ENCODE measurements around the gene HPGDS. TPM values are rescaled to one million over a fixed set of nuclear protein-coding genes. Genes with fewer than 3 reads are reported as not detected.
"Not testable (repeated sequence)": the region's sequence is repeated elsewhere in the genome, so short reads cannot be mapped to it uniquely, and the experiment has no call there.

The HPGDS gene
- polyA plus RNA-seq, 1 donor, result 5.0 TPM

- no peaks in the 10 kb centered on the region for H3K36me3 ChIP-seq (ENCODE audit: control insufficient read depth, insufficient read depth, low read length)
- H3K4me3 ChIP-seq (ENCODE audit: low read length), result no peak overlapping the region
- no peaks in the 10 kb centered on the region for H3K27me3 ChIP-seq (ENCODE audit: control insufficient read depth, insufficient read depth, low read length)
- WGBS (ENCODE audit: insufficient coverage, low lambda C conversion rate), result 71% methylated on average over 1 of the region's 2 CpGs
- H3K4me1 ChIP-seq (ENCODE audit: control insufficient read depth, insufficient read depth, low read length), result no peaks in the 10 kb centered on the region
- no peak overlapping the region for H3K27ac ChIP-seq (ENCODE audit: low read length)
- DNase-seq, result no peak
- H3K9me3 ChIP-seq (ENCODE audit: control insufficient read depth, low read depth, low read length), result no peaks in the 10 kb centered on the region
These were observed 3.3 kb upstream of the HPGDS start for GRCh38 chr4:94345969-94346368.

GRCh38 chr4:94345266-94345665 lies 2.6 kb upstream of the HPGDS start:
- Histone ChIP-seq H3K27me3 (ENCODE audit: control insufficient read depth, insufficient read depth, low read length) (no peaks in the 10 kb centered on the region), H3K4me1 (ENCODE audit: control insufficient read depth, insufficient read depth, low read length) (no peaks in the 10 kb centered on the region), H3K36me3 (ENCODE audit: control insufficient read depth, insufficient read depth, low read length) (no peaks in the 10 kb centered on the region), H3K27ac (ENCODE audit: low read length) (no peak overlapping the region), H3K9me3 (ENCODE audit: control insufficient read depth, low read depth, low read length) (no peaks in the 10 kb centered on the region), H3K4me3 (ENCODE audit: low read length) (no peak overlapping the region)
- no CpG with 5 or more reads among the region's 4 CpGs for WGBS (ENCODE audit: insufficient coverage, low lambda C conversion rate)
- DNase-seq, result no peak

- H3K27ac ChIP-seq (ENCODE audit: low read length), result no peak overlapping the region
- H3K4me3 ChIP-seq (ENCODE audit: low read length), result no peak overlapping the region
- no peaks in the 10 kb centered on the region for H3K36me3 ChIP-seq (ENCODE audit: control insufficient read depth, insufficient read depth, low read length)
- DNase-seq, result no peak
- no CpG with 5 or more reads among the region's 5 CpGs for WGBS (ENCODE audit: insufficient coverage, low lambda C conversion rate)
- H3K9me3 ChIP-seq (ENCODE audit: control insufficient read depth, low read depth, low read length), result no peaks in the 10 kb centered on the region
- H3K27me3 ChIP-seq (ENCODE audit: control insufficient read depth, insufficient read depth, low read length), result no peaks in the 10 kb centered on the region
- H3K4me1 ChIP-seq (ENCODE audit: control insufficient read depth, insufficient read depth, low read length), result no peaks in the 10 kb centered on the region
These were observed 1.8 kb upstream of the HPGDS start for GRCh38 chr4:94344457-94344856.

- Histone ChIP-seq H3K27ac (ENCODE audit: low read length) (no peak overlapping the region), H3K36me3 (ENCODE audit: control insufficient read depth, insufficient read depth, low read length) (no peaks in the 10 kb centered on the region), H3K27me3 (ENCODE audit: control insufficient read depth, insufficient read depth, low read length) (no peaks in the 10 kb centered on the region), H3K9me3 (ENCODE audit: control insufficient read depth, low read depth, low read length) (no peaks in the 10 kb centered on the region), H3K4me1 (ENCODE audit: control insufficient read depth, insufficient read depth, low read length) (no peaks in the 10 kb centered on the region), H3K4me3 (ENCODE audit: low read length) (no peak overlapping the region)
- 87% methylated on average over 3 of the region's 3 CpGs for WGBS (ENCODE audit: insufficient coverage, low lambda C conversion rate)
- no peak for DNase-seq
These were observed 910 bp downstream of the HPGDS start for GRCh38 chr4:94341481-94342370.

GRCh38 chr4:94339779-94340178 lies 2.9 kb downstream of the HPGDS start:
- H3K9me3 ChIP-seq (ENCODE audit: control insufficient read depth, low read depth, low read length), result no peaks in the 10 kb centered on the region
- no peaks in the 10 kb centered on the region for H3K36me3 ChIP-seq (ENCODE audit: control insufficient read depth, insufficient read depth, low read length)
- no peaks in the 10 kb centered on the region for H3K27me3 ChIP-seq (ENCODE audit: control insufficient read depth, insufficient read depth, low read length)
- no peaks in the 10 kb centered on the region for H3K4me1 ChIP-seq (ENCODE audit: control insufficient read depth, insufficient read depth, low read length)
- WGBS (ENCODE audit: insufficient coverage, low lambda C conversion rate), result no CpG with 5 or more reads among the region's 9 CpGs
- H3K27ac ChIP-seq (ENCODE audit: low read length), result no peak overlapping the region
- no peak overlapping the region for H3K4me3 ChIP-seq (ENCODE audit: low read length)
- DNase-seq, result no peak

- Histone ChIP-seq H3K36me3 (ENCODE audit: control insufficient read depth, insufficient read depth, low read length) (no peaks in the 10 kb centered on the region), H3K9me3 (ENCODE audit: control insufficient read depth, low read depth, low read length) (no peaks in the 10 kb centered on the region), H3K27me3 (ENCODE audit: control insufficient read depth, insufficient read depth, low read length) (no peaks in the 10 kb centered on the region), H3K27ac (ENCODE audit: low read length) (no peak overlapping the region), H3K4me3 (ENCODE audit: low read length) (no peak overlapping the region), H3K4me1 (ENCODE audit: control insufficient read depth, insufficient read depth, low read length) (no peaks in the 10 kb centered on the region)
- WGBS (ENCODE audit: insufficient coverage, low lambda C conversion rate), result 94% methylated on average over 2 of the region's 4 CpGs
- DNase-seq, result no peak
These were observed 3.8 kb downstream of the HPGDS start for GRCh38 chr4:94338681-94339351.

GRCh38 chr4:94336791-94337190 lies 5.8 kb downstream of the HPGDS start:
- not testable (repeated sequence) for H3K4me1 ChIP-seq (ENCODE audit: control insufficient read depth, insufficient read depth, low read length); H3K36me3 ChIP-seq (ENCODE audit: control insufficient read depth, insufficient read depth, low read length); H3K27ac ChIP-seq (ENCODE audit: low read length); H3K9me3 ChIP-seq (ENCODE audit: control insufficient read depth, low read depth, low read length); DNase-seq; H3K27me3 ChIP-seq (ENCODE audit: control insufficient read depth, insufficient read depth, low read length); H3K4me3 ChIP-seq (ENCODE audit: low read length)
- 96% methylated on average over 4 of the region's 5 CpGs for WGBS (ENCODE audit: insufficient coverage, low lambda C conversion rate)

GRCh38 chr4:94336303-94336702 lies 6.3 kb downstream of the HPGDS start:
- no peak for DNase-seq
- no peaks in the 10 kb centered on the region for H3K9me3 ChIP-seq (ENCODE audit: control insufficient read depth, low read depth, low read length)
- H3K4me1 ChIP-seq (ENCODE audit: control insufficient read depth, insufficient read depth, low read length), result peaks cover 7% of the 10 kb centered on the region
- H3K27me3 ChIP-seq (ENCODE audit: control insufficient read depth, insufficient read depth, low read length), result no peaks in the 10 kb centered on the region
- WGBS (ENCODE audit: insufficient coverage, low lambda C conversion rate), result no CpG with 5 or more reads among the region's 3 CpGs
- no peak overlapping the region for H3K4me3 ChIP-seq (ENCODE audit: low read length)
- no peak overlapping the region for H3K27ac ChIP-seq (ENCODE audit: low read length)
- H3K36me3 ChIP-seq (ENCODE audit: control insufficient read depth, insufficient read depth, low read length), result no peaks in the 10 kb centered on the region

- Histone ChIP-seq H3K4me3 (ENCODE audit: low read length) (no peak overlapping the region), H3K27me3 (ENCODE audit: control insufficient read depth, insufficient read depth, low read length) (no peaks in the 10 kb centered on the region), H3K27ac (ENCODE audit: low read length) (no peak overlapping the region), H3K36me3 (ENCODE audit: control insufficient read depth, insufficient read depth, low read length) (no peaks in the 10 kb centered on the region), H3K9me3 (ENCODE audit: control insufficient read depth, low read depth, low read length) (no peaks in the 10 kb centered on the region), H3K4me1 (ENCODE audit: control insufficient read depth, insufficient read depth, low read length) (peaks cover 7% of the 10 kb centered on the region)
- 84% methylated on average over 3 of the region's 3 CpGs for WGBS (ENCODE audit: insufficient coverage, low lambda C conversion rate)
- no peak for DNase-seq
These were observed 7.7 kb downstream of the HPGDS start for GRCh38 chr4:94334962-94335361.

GRCh38 chr4:94334476-94334875 lies 8.2 kb downstream of the HPGDS start:
- H3K4me1 ChIP-seq (ENCODE audit: control insufficient read depth, insufficient read depth, low read length), result peaks cover 7% of the 10 kb centered on the region
- 100% methylated on average over 1 of the region's 2 CpGs for WGBS (ENCODE audit: insufficient coverage, low lambda C conversion rate)
- no peak for DNase-seq
- no peaks in the 10 kb centered on the region for H3K27me3 ChIP-seq (ENCODE audit: control insufficient read depth, insufficient read depth, low read length)
- H3K27ac ChIP-seq (ENCODE audit: low read length), result no peak overlapping the region
- H3K36me3 ChIP-seq (ENCODE audit: control insufficient read depth, insufficient read depth, low read length), result no peaks in the 10 kb centered on the region
- no peak overlapping the region for H3K4me3 ChIP-seq (ENCODE audit: low read length)
- H3K9me3 ChIP-seq (ENCODE audit: control insufficient read depth, low read depth, low read length), result no peaks in the 10 kb centered on the region

Measured in large intestine (tissue), 3 donors.